Left lobe of liver (tissue), 1 donor: Measurements from ENCODE around the gene VNN1. TPM values are rescaled to one million over a fixed set of nuclear protein-coding genes. Genes with fewer than 3 reads are reported as not detected.

Experiments
- total RNA-seq: library from RNA; stranded (reverse); gene quantifications from one replicate; pipeline ENCODE4 v1.2.1, GENCODE V29; 2021
- donor health status: DM: no; HTN: yes; CAD: no.

Gene VNN1
- total RNA-seq, 1 donor from 2014 or later: 74.8 TPM

Other genes starting within 250 kb of the VNN1 start
- gene STX7, start 200.9 kb downstream of the VNN1 start, total RNA-seq: 13.5 TPM
- gene TAAR9, start 175.8 kb downstream of the VNN1 start, total RNA-seq: not detected
- not detected for gene TAAR8, start 161.4 kb downstream of the VNN1 start, total RNA-seq
- not detected for gene TAAR6, start 143.7 kb downstream of the VNN1 start, total RNA-seq
- gene TAAR5, start 124.3 kb downstream of the VNN1 start, total RNA-seq: not detected
- not detected for gene TAAR2, start 89.8 kb downstream of the VNN1 start, total RNA-seq
- gene TAAR1, start 54.9 kb downstream of the VNN1 start, total RNA-seq: not detected
- gene VNN2, start 43.8 kb upstream of the VNN1 start, total RNA-seq: 0.78 TPM
- gene SLC18B1, start 84.6 kb upstream of the VNN1 start, total RNA-seq: 4.5 TPM
- 384 TPM for gene RPS12, start 100.5 kb upstream of the VNN1 start, total RNA-seq